Neural progenitor cell (in vitro differentiated cells): ENCODE data around the gene ELAPOR1. TPM values are rescaled to one million over a fixed set of nuclear protein-coding genes. Genes with fewer than 3 reads are reported as not detected.

Experiments used
- DNase-seq: peaks from one replicate; pipeline ENCODE4 v3.0.0-alpha.2; 2016; ENCODE audit warnings: low spot score
- H2AFZ ChIP-seq: fragments of 200-600 bp; sonication (generic); replicated peaks from 2 replicates; pipeline ENCODE4 v1.6.1; 2016; ENCODE audit warnings: antibody characterized with exemption
- H3F3A ChIP-seq: fragments of 200-600 bp; sonication (generic); 2 replicates; pipeline ENCODE4 v1.6.1; 2016; ENCODE audit warnings: antibody characterized with exemption, low read depth
- H3K27ac ChIP-seq: fragments of 200-600 bp; sonication (generic); 2 replicates; pipeline ENCODE4 v1.5.1; 2016; ENCODE audit warnings: mild to moderate bottlenecking
- H3K27me3 ChIP-seq: fragments of 200-600 bp; sonication (generic); 2 replicates; pipeline ENCODE4 v1.6.1; 2016; ENCODE audit warnings: mild to moderate bottlenecking, moderate library complexity
- H3K36me3 ChIP-seq: fragments of 200-600 bp; sonication (generic); 2 replicates; pipeline ENCODE4 v1.5.1; 2016
- H3K4me1 ChIP-seq: fragments of 200-600 bp; sonication (generic); 2 replicates; pipeline ENCODE4 v1.6.1; 2016; ENCODE audit warnings: mixed run types
- H3K4me2 ChIP-seq: fragments of 200-600 bp; sonication (generic); 2 replicates; pipeline ENCODE4 v1.6.1; 2016
- H3K4me3 ChIP-seq: fragments of 200-600 bp; sonication (generic); 2 replicates; pipeline ENCODE4 v1.5.1; 2016
- H3K79me2 ChIP-seq: fragments of 200-600 bp; sonication (generic); 2 replicates; pipeline ENCODE4 v1.6.1; 2016; ENCODE audit warnings: low read depth
- H3K9ac ChIP-seq: fragments of 200-600 bp; sonication (generic); 2 replicates; pipeline ENCODE4 v1.6.1; 2016
- H3K9me3 ChIP-seq: fragments of 200-600 bp; sonication (generic); 2 replicates; pipeline ENCODE4 v1.5.1; 2016; ENCODE audit warnings: low read depth
- H4K20me1 ChIP-seq: fragments of 200-600 bp; sonication (generic); 2 replicates; pipeline ENCODE4 v1.6.1; 2016; ENCODE audit warnings: low read depth
- H3K27ac Mint-ChIP-seq: 3 replicates; pipeline ENCODE4 v1.8.0; 2021; ENCODE audit warnings: mixed read lengths
- H3K27me3 Mint-ChIP-seq: 2 replicates; pipeline ENCODE4 v1.8.0; 2022; ENCODE audit warnings: low read depth, mild to moderate bottlenecking, inconsistent platforms, moderate library complexity, mixed read lengths; ENCODE audit not compliant: insufficient read depth
- H3K36me3 Mint-ChIP-seq: 3 replicates; pipeline ENCODE4 v1.8.0; 2021; ENCODE audit warnings: mixed read lengths
- H3K4me1 Mint-ChIP-seq: 3 replicates; pipeline ENCODE4 v1.8.0; 2021; ENCODE audit warnings: mixed read lengths
- H3K4me3 Mint-ChIP-seq: 3 replicates; pipeline ENCODE4 v1.8.0; 2021; ENCODE audit warnings: mild to moderate bottlenecking, moderate library complexity, mixed read lengths
- H3K9me3 Mint-ChIP-seq: 3 replicates; pipeline ENCODE4 v1.8.0; 2020; ENCODE audit warnings: mixed read lengths
- CTCF ChIP-seq: fragments of 200-600 bp; sonication (generic); IDR thresholded peaks from 2 replicates; pipeline ENCODE4 v1.5.1; 2017; ENCODE audit warnings: antibody characterized with exemption, mild to moderate bottlenecking
- EZH2 ChIP-seq: fragments of 200-600 bp; sonication (generic); IDR thresholded peaks from 2 replicates; pipeline ENCODE4 v1.6.1; 2017; ENCODE audit warnings: antibody characterized with exemption, mild to moderate bottlenecking, moderate library complexity
- EZH2phosphoT487 ChIP-seq: fragments of 200-600 bp; sonication (generic); IDR thresholded peaks from 2 replicates; pipeline ENCODE4 v1.6.1; 2017; ENCODE audit warnings: antibody characterized with exemption
- total RNA-seq: library from RNA; depleted of rRNA; stranded (reverse); fragments of >200 nt; gene quantifications from 2 replicates; pipeline ENCODE4 v1.2.3, GENCODE V29; 2015; ENCODE audit warnings: low replicate concordance

Gene ELAPOR1
- total RNA-seq, 1 donor from 2014 or later: 1.5 TPM

- peak; percentile 97 for DNase-seq
- Mint-ChIP-seq H3K36me3 (peaks cover 14% of the 10 kb centered on the region), H3K9me3 (no peaks in the 10 kb centered on the region), H3K4me3 (peak overlapping the region; percentile 99), H3K4me1 (peaks cover 11% of the 10 kb centered on the region), H3K27ac (peak overlapping the region; percentile 96), H3K27me3 (peaks cover 4% of the 10 kb centered on the region)
- Histone ChIP-seq H3K27ac (peak overlapping the region; percentile 87), H3K36me3 (peaks cover 2% of the 10 kb centered on the region), H3K4me3 (peak overlapping the region; percentile 83), H3K79me2 (peaks cover 22% of the 10 kb centered on the region), H3K4me1 (peaks cover 8% of the 10 kb centered on the region), H4K20me1 (peaks cover 8% of the 10 kb centered on the region), H3K9ac (peak overlapping the region; percentile 63), H3K4me2 (peak overlapping the region; percentile 76), H3K9me3 (no peaks in the 10 kb centered on the region), H3K27me3 (no peaks in the 10 kb centered on the region), H2AFZ (peak overlapping the region; percentile 99), H3F3A (peaks cover 35% of the 10 kb centered on the region)
- TF ChIP-seq EZH2phosphoT487 (peak; percentile 24), EZH2 (no peak), CTCF (peak; percentile 91)
Measured at GRCh38 chr1:109099938-109100773, 13.8 kb upstream of the ELAPOR1 start.

- DNase-seq: no peak
- peaks cover 8% of the 10 kb centered on the region for H3K4me1 ChIP-seq
- H3K9ac ChIP-seq: no peak overlapping the region
- H3F3A ChIP-seq: peaks cover 27% of the 10 kb centered on the region
- TF ChIP-seq EZH2phosphoT487 (no peak), CTCF (no peak), EZH2 (no peak)
- H3K79me2 ChIP-seq: peaks cover 22% of the 10 kb centered on the region
- peak overlapping the region; percentile 32 for H3K27ac Mint-ChIP-seq
- peaks cover 10% of the 10 kb centered on the region for H3K4me1 Mint-ChIP-seq
- H3K27me3 ChIP-seq: peaks cover 22% of the 10 kb centered on the region
- no peaks in the 10 kb centered on the region for H3K9me3 ChIP-seq
- H4K20me1 ChIP-seq: peaks cover 8% of the 10 kb centered on the region
- H3K27me3 Mint-ChIP-seq: peaks cover 8% of the 10 kb centered on the region
- H3K27ac ChIP-seq: no peak overlapping the region
- H3K36me3 Mint-ChIP-seq: peaks cover 16% of the 10 kb centered on the region
- H3K4me3 ChIP-seq: no peak overlapping the region
- H2AFZ ChIP-seq: no peak overlapping the region
- H3K4me3 Mint-ChIP-seq: no peak overlapping the region
- no peak overlapping the region for H3K4me2 ChIP-seq
- no peaks in the 10 kb centered on the region for H3K36me3 ChIP-seq
- H3K9me3 Mint-ChIP-seq: no peaks in the 10 kb centered on the region
Measured at GRCh38 chr1:109104364-109105151, 9.4 kb upstream of the ELAPOR1 start.

GRCh38 chr1:109105881-109106280 lies 8.0 kb upstream of the ELAPOR1 start:
- peak overlapping the region; percentile 57 for H3K27ac Mint-ChIP-seq
- H3K9me3 Mint-ChIP-seq: no peaks in the 10 kb centered on the region
- H3K4me3 Mint-ChIP-seq: no peak overlapping the region
- TF ChIP-seq EZH2phosphoT487 (no peak), CTCF (no peak), EZH2 (no peak)
- Histone ChIP-seq H3K36me3 (no peaks in the 10 kb centered on the region), H3K9ac (no peak overlapping the region), H3F3A (peaks cover 25% of the 10 kb centered on the region), H3K4me1 (peaks cover 6% of the 10 kb centered on the region), H2AFZ (no peak overlapping the region), H3K4me3 (no peak overlapping the region), H3K27me3 (peaks cover 35% of the 10 kb centered on the region), H3K27ac (no peak overlapping the region), H4K20me1 (peaks cover 2% of the 10 kb centered on the region), H3K4me2 (no peak overlapping the region), H3K79me2 (peaks cover 14% of the 10 kb centered on the region), H3K9me3 (no peaks in the 10 kb centered on the region)
- H3K36me3 Mint-ChIP-seq: peaks cover 16% of the 10 kb centered on the region
- no peak for DNase-seq
- peaks cover 6% of the 10 kb centered on the region for H3K27me3 Mint-ChIP-seq
- H3K4me1 Mint-ChIP-seq: peaks cover 7% of the 10 kb centered on the region
